SK-N-MC (cell line): ENCODE measurements around the gene RAPGEF2.

Experiments
- EZH2 ChIP-seq: fragments of 200-600 bp; sonication (generic); IDR thresholded peaks from one replicate; pipeline ENCODE4 v1.6.1; 2017; ENCODE audit warnings: antibody characterized with exemption
- POLR2AphosphoS5 ChIP-seq: IDR thresholded peaks from 2 replicates; pipeline ENCODE4 v1.6.1; 2012; ENCODE audit warnings: mild to moderate bottlenecking, low read depth, low read length, borderline replicate concordance

GRCh38 chr4:159131564-159131963 is 28.7 kb downstream of the RAPGEF2 start:
- TF ChIP-seq POLR2AphosphoS5, result no peak
- TF ChIP-seq EZH2, result no peak
